ENCODE data around the gene PSME4. TPM values are rescaled to one million over a fixed set of nuclear protein-coding genes. Genes with fewer than 3 reads are reported as not detected.

The PSME4 gene
- total and polyA plus RNA-seq, 2 experiments from 2014 or later = 44.7 to 98.6 TPM

GRCh38 chr2:53958443-53958842, 12.3 kb downstream of the PSME4 start:
- Histone ChIP-seq H3K27me3 (ENCODE audit: insufficient read depth) (no peaks in the 10 kb centered on the region), H3K27ac (ENCODE audit: low read depth) (no peak overlapping the region), H3K4me1 (ENCODE audit: insufficient read depth) (peaks cover 49% of the 10 kb centered on the region), H3F3A (replicated peaks; ENCODE audit: low read depth) (no peaks in the 10 kb centered on the region), H3K4me3 (no peak overlapping the region), H3K9me2 (ENCODE audit: insufficient read depth) (no peaks in the 10 kb centered on the region), H4K20me1 (replicated peaks; ENCODE audit: insufficient read depth) (peaks cover 11% of the 10 kb centered on the region), H3K79me2 (replicated peaks; ENCODE audit: insufficient read depth) (peaks cover 100% of the 10 kb centered on the region), H2AFZ (no peak overlapping the region), H3K36me3 (ENCODE audit: insufficient read depth) (no peaks in the 10 kb centered on the region), H3K4me2 (0 out of 2 replicates have a peak overlapping the region, but pooled peaks have one; percentile 7)
- Mint-ChIP-seq H3K27me3 (ENCODE audit: insufficient read depth, low read depth, poor library complexity) (peaks cover 3% of the 10 kb centered on the region), H3K4me1 (peaks cover 41% of the 10 kb centered on the region), H3K9me3 (no peaks in the 10 kb centered on the region), H3K4me3 (no peak overlapping the region), H3K36me3 (ENCODE audit: low read depth) (no peaks in the 10 kb centered on the region), H3K27ac (no peak overlapping the region)
- ATAC-seq (no peak), DNase-seq (ENCODE audit: low spot score) (no peak)
- TF ChIP-seq REST (IDR thresholded peaks at IDR 0.05; ENCODE audit: unreplicated experiment) = no peak
- TF ChIP-seq CTCF (conservative IDR thresholded peaks at IDR 0.05; ENCODE audit: low read depth in 2 of 2) = no peak
- TF ChIP-seq CREB1 (CRISPR knock-in tag; IDR thresholded peaks at IDR 0.05; ENCODE audit: low read depth) = no peak
- TF ChIP-seq POLR2AphosphoS5 (IDR thresholded peaks at IDR 0.05; ENCODE audit: low read depth) = no peak
- TF ChIP-seq STAT1 (IDR thresholded peaks at IDR 0.05; ENCODE audit: unreplicated experiment) = no peak
- no peak for TF ChIP-seq NANOG (IDR thresholded peaks at IDR 0.05; ENCODE audit: borderline replicate concordance)
- no peak for TF ChIP-seq EZH2phosphoT487 (IDR thresholded peaks at IDR 0.05; ENCODE audit: unreplicated experiment)
- no peak for TF ChIP-seq JUNB (IDR thresholded peaks at IDR 0.05; ENCODE audit: unreplicated experiment)
- TF ChIP-seq ZNF462 (CRISPR knock-in tag; IDR thresholded peaks at IDR 0.05) = no peak
- TF ChIP-seq ETS1 (IDR thresholded peaks at IDR 0.05) = no peak
- no peak for TF ChIP-seq ZNF114 (CRISPR knock-in tag; IDR thresholded peaks at IDR 0.05)
- no peak for TF ChIP-seq EZH2 (IDR thresholded peaks at IDR 0.05; ENCODE audit: low read depth, unreplicated experiment)
- no peak for TF ChIP-seq ZNF331 (CRISPR knock-in tag; IDR thresholded peaks at IDR 0.05; ENCODE audit: low read depth)

Data from GM23338 (cell line).